H9 (cell line): ENCODE data around the gene DPF1. TPM values are rescaled to one million over a fixed set of nuclear protein-coding genes. Genes with fewer than 3 reads are reported as not detected.

Experiments used
- DNase-seq: peaks from one replicate; pipeline ENCODE4 v3.0.0-alpha.2; 2017
- H2AFZ ChIP-seq: one replicate; pipeline ENCODE4 v1.6.1; 2013; ENCODE audit warnings: mild to moderate bottlenecking, low read length, control low read depth, moderate library complexity
- H2AK5ac ChIP-seq: 2 replicates; pipeline ENCODE4 v1.6.1; 2013; ENCODE audit warnings: low read length, control low read depth, mixed read lengths; ENCODE audit not compliant: insufficient read length
- H2BK120ac ChIP-seq: one replicate; pipeline ENCODE4 v1.6.1; 2013; ENCODE audit warnings: low read depth, mild to moderate bottlenecking, low read length, control low read depth, inconsistent platforms; ENCODE audit not compliant: poor library complexity, severe bottlenecking
- H2BK12ac ChIP-seq: 2 replicates; pipeline ENCODE4 v1.6.1; 2013; ENCODE audit warnings: low read length, control low read depth, mixed read lengths, low read depth; ENCODE audit not compliant: insufficient read length
- H2BK15ac ChIP-seq: 2 replicates; pipeline ENCODE4 v1.6.1; 2013; ENCODE audit warnings: low read depth, low read length, control low read depth
- H2BK20ac ChIP-seq: one replicate; pipeline ENCODE4 v1.6.1; 2013; ENCODE audit warnings: low read depth, mild to moderate bottlenecking, low read length, control low read depth, inconsistent platforms; ENCODE audit not compliant: poor library complexity, severe bottlenecking
- H2BK5ac ChIP-seq: 2 replicates; pipeline ENCODE4 v1.6.1; 2013; ENCODE audit warnings: low read length, control low read depth, mixed read lengths; ENCODE audit not compliant: insufficient read length
- H3K14ac ChIP-seq: 2 replicates; pipeline ENCODE4 v1.6.1; 2013; ENCODE audit warnings: low read length, control low read depth; ENCODE audit not compliant: insufficient read depth
- H3K18ac ChIP-seq: 2 replicates; pipeline ENCODE4 v1.6.1; 2013; ENCODE audit warnings: low read depth, mild to moderate bottlenecking, mixed read lengths, low read length, control low read depth; ENCODE audit not compliant: insufficient read length
- H3K23ac ChIP-seq: 2 replicates; pipeline ENCODE4 v1.6.1; 2013; ENCODE audit warnings: low read length, control low read depth, mixed read lengths, low read depth; ENCODE audit not compliant: insufficient read length
- H3K23me2 ChIP-seq: 2 replicates; pipeline ENCODE4 v1.6.1; 2013; ENCODE audit warnings: low read depth, mild to moderate bottlenecking, mixed read lengths, low read length, control low read depth; ENCODE audit not compliant: insufficient read length, poor library complexity, severe bottlenecking
- H3K27ac ChIP-seq: 2 replicates; pipeline ENCODE4 v1.5.1; 2013; ENCODE audit warnings: low read length, control low read depth, mixed read lengths, low read depth; ENCODE audit not compliant: insufficient read length
- H3K27me3 ChIP-seq: 2 replicates; pipeline ENCODE4 v1.6.1; 2013; ENCODE audit warnings: low read length, control low read depth, inconsistent platforms; ENCODE audit not compliant: insufficient read depth
- H3K4ac ChIP-seq: 2 replicates; pipeline ENCODE4 v1.6.1; 2013; ENCODE audit warnings: low read depth, mild to moderate bottlenecking, control low read depth, inconsistent platforms, low read length, moderate library complexity
- H3K4me1 ChIP-seq: 2 replicates; pipeline ENCODE4 v1.6.1; 2013; ENCODE audit warnings: low read length, control low read depth, inconsistent platforms; ENCODE audit not compliant: insufficient read depth
- H3K4me2 ChIP-seq: 2 replicates; pipeline ENCODE4 v1.6.1; 2013; ENCODE audit warnings: low read length, control low read depth, mixed read lengths; ENCODE audit not compliant: insufficient read length, insufficient read depth
- H3K56ac ChIP-seq: 2 replicates; pipeline ENCODE4 v1.6.1; 2013; ENCODE audit warnings: low read depth, mild to moderate bottlenecking, mixed read lengths, low read length, control low read depth; ENCODE audit not compliant: insufficient read length
- H3K79me1 ChIP-seq: 2 replicates; pipeline ENCODE4 v1.6.1; 2013; ENCODE audit warnings: low read depth, mild to moderate bottlenecking, moderate library complexity, low read length, control low read depth, inconsistent platforms; ENCODE audit not compliant: insufficient read depth, poor library complexity, severe bottlenecking
- H3K79me2 ChIP-seq: 2 replicates; pipeline ENCODE4 v1.6.1; 2013; ENCODE audit warnings: low read length, control low read depth, inconsistent platforms; ENCODE audit not compliant: insufficient read depth
- H3K9ac ChIP-seq: 2 replicates; pipeline ENCODE4 v1.6.1; 2013; ENCODE audit warnings: low read length, control low read depth, mixed read lengths; ENCODE audit not compliant: insufficient read length; ENCODE audit errors: extremely low read depth
- H3K9me3 ChIP-seq: one replicate; pipeline ENCODE4 v1.6.1; 2013; ENCODE audit warnings: low read depth, low read length, inconsistent platforms; ENCODE audit not compliant: control insufficient read depth
- H3T11ph ChIP-seq: one replicate; pipeline ENCODE4 v1.6.1; 2013; ENCODE audit warnings: mild to moderate bottlenecking, low read length, control low read depth, inconsistent platforms
- H4K20me1 ChIP-seq: one replicate; pipeline ENCODE4 v1.6.1; 2013; ENCODE audit not compliant: control insufficient read depth, insufficient read length, insufficient read depth
- H4K5ac ChIP-seq: 2 replicates; pipeline ENCODE4 v1.6.1; 2013; ENCODE audit warnings: low read depth, mild to moderate bottlenecking, mixed read lengths, low read length, control low read depth; ENCODE audit not compliant: insufficient read length
- H4K8ac ChIP-seq: replicated peaks from 2 replicates; pipeline ENCODE4 v1.6.1; 2013; ENCODE audit warnings: low read length, control low read depth, mixed read lengths, low read depth; ENCODE audit not compliant: insufficient read length
- H4K91ac ChIP-seq: 2 replicates; pipeline ENCODE4 v1.6.1; 2013; ENCODE audit warnings: low read depth, mild to moderate bottlenecking, moderate library complexity, mixed read lengths, low read length, control low read depth; ENCODE audit not compliant: insufficient read length
- H3K27ac Mint-ChIP-seq, 3 experiments: 2 replicates in 2 of 3; 3 replicates in 1 of 3; pipeline ENCODE4 v1.8.0; 2020 to 2021; ENCODE audit warnings: mixed read lengths in 3 of 3, mild to moderate bottlenecking in 1 of 3, moderate library complexity in 1 of 3
- H3K27me3 Mint-ChIP-seq: 2 replicates; pipeline ENCODE4 v1.8.0; 2021; ENCODE audit warnings: low read depth, mild to moderate bottlenecking, moderate library complexity, mixed read lengths
- H3K36me3 Mint-ChIP-seq, 3 experiments: 2 replicates in 2 of 3; 3 replicates in 1 of 3; pipeline ENCODE4 v1.8.0; 2020 to 2021; ENCODE audit warnings: low read depth in 3 of 3, mixed read lengths in 3 of 3; ENCODE audit not compliant: insufficient read depth in 1 of 3
- H3K4me1 Mint-ChIP-seq, 2 experiments: 2 replicates each; pipeline ENCODE4 v1.8.0; 2020; ENCODE audit warnings: mixed read lengths in 2 of 2
- H3K4me3 Mint-ChIP-seq, 2 experiments: 2 replicates in 1 of 2; 3 replicates in 1 of 2; pipeline ENCODE4 v1.8.0; 2020 to 2021; ENCODE audit warnings: mild to moderate bottlenecking in 2 of 2, mixed read lengths in 2 of 2, moderate library complexity in 1 of 2
- H3K9me3 Mint-ChIP-seq, 2 experiments: 2 replicates in 1 of 2; 3 replicates in 1 of 2; pipeline ENCODE4 v1.8.0; 2020; ENCODE audit warnings: mild to moderate bottlenecking in 2 of 2, mixed read lengths in 2 of 2, moderate library complexity in 1 of 2
- CTCF ChIP-seq: fragments of 200-600 bp; sonication (generic); conservative IDR thresholded peaks from 3 replicates; pipeline ENCODE4 v1.8.0; 2021; ENCODE audit warnings: antibody characterized with exemption, mild to moderate bottlenecking
- WGBS: extraction: QIAGEN DNeasy Blood & Tissue Kit; methylation state at CpG from one replicate; pipeline ENCODE4 v1.1.7; 2013; ENCODE audit warnings: missing lambda C conversion rate, low lambda C conversion rate, mixed read lengths; ENCODE audit not compliant: insufficient read length; ENCODE audit errors: extremely low coverage; 5-methylcytosine and 5-hydroxymethylcytosine counted together
- total RNA-seq: library from RNA; stranded (reverse); gene quantifications from 2 replicates; pipeline ENCODE4 v1.2.1, GENCODE V29; 2021

DPF1 gene
- total RNA-seq, 1 experiment from 2014 or later = 12.0 TPM

GRCh38 chr19:38255383-38256014 lies 31.5 kb upstream of the DPF1 start:
- Histone ChIP-seq H2BK5ac (no peak overlapping the region), H2AFZ (no peak overlapping the region), H3K4me2 (peak overlapping the region; percentile 20)

More at GRCh38 chr19:38255383-38256014, 31.5 kb upstream of the DPF1 start:
- Histone ChIP-seq H4K5ac (no peak overlapping the region), H4K91ac (no peak overlapping the region), H4K8ac (no peak overlapping the region), H3K23ac (no peak overlapping the region), H3K9ac (no peak overlapping the region), H3K4me1 (peaks cover 2% of the 10 kb centered on the region; the same call in 1 of the 2 replicates), H3K56ac (no peak overlapping the region), H3T11ph (no peak overlapping the region), H3K27ac (no peak overlapping the region), H2BK20ac (no peak overlapping the region), H3K9me3 (no peaks in the 10 kb centered on the region), H2BK15ac (no peak overlapping the region), H3K18ac (no peak overlapping the region), H3K14ac (no peak overlapping the region; the same call in 1 of the 2 replicates), H2BK120ac (no peak overlapping the region), H3K4ac (no peak overlapping the region), H3K79me1 (no peaks in the 10 kb centered on the region), H3K79me2 (no peaks in the 10 kb centered on the region), H2BK12ac (no peak overlapping the region), H4K20me1 (no peaks in the 10 kb centered on the region), H3K23me2 (peaks cover 11% of the 10 kb centered on the region), H2AK5ac (no peak overlapping the region), H3K27me3 (no peaks in the 10 kb centered on the region; the same call in 1 of the 2 replicates)
- DNase-seq = no peak
- no CpG with 5 or more reads among the region's 17 CpGs for WGBS
- Mint-ChIP-seq H3K27me3 (peaks cover 30% of the 10 kb centered on the region), H3K36me3 (no peaks in the 10 kb centered on the region; a peak in 2 of 7 replicates), H3K4me1 (peaks cover 38 to 46% of the 10 kb centered on the region in 2 experiments), H3K4me3 (peak overlapping the region; percentile 63 to 69), H3K27ac (no peak overlapping the region), H3K9me3 (peaks cover 0 to 2% of the 10 kb centered on the region in 2 experiments; a peak in 1 of 5 replicates)
- no peak for TF ChIP-seq CTCF
